ENCODE measurements around the gene WNT5B.
A peak's percentile ranks its signal among the peaks of the same experiment; 100 is the strongest.

WNT5B gene

GRCh38 chr12:1633459-1633858 lies 4.4 kb downstream of the WNT5B start:
- no peak for TF ChIP-seq CTCF (conservative IDR thresholded peaks at IDR 0.05; ENCODE audit: low read length)
- no peak for TF ChIP-seq EZH2phosphoT487 (IDR thresholded peaks at IDR 0.05; ENCODE audit: borderline replicate concordance)
- H3K9ac ChIP-seq (ENCODE audit: low read depth, low read length, poor library complexity, severe bottlenecking): no peak overlapping the region
- no peak overlapping the region for H2AFZ ChIP-seq (ENCODE audit: low read length)
- no peaks in the 10 kb centered on the region for H3K9me3 ChIP-seq (ENCODE audit: insufficient read depth, low read depth, low read length)
- no peaks in the 10 kb centered on the region for H3F3A ChIP-seq (ENCODE audit: low read depth)
- no peaks in the 10 kb centered on the region for H3K36me3 ChIP-seq (ENCODE audit: insufficient read depth, low read length)
- no peaks in the 10 kb centered on the region for H3K79me2 ChIP-seq (ENCODE audit: insufficient read depth, low read length)
- peaks cover 4% of the 10 kb centered on the region for H3K27me3 ChIP-seq (ENCODE audit: insufficient read depth, low read length, poor library complexity, severe bottlenecking)
- H3K9me2 ChIP-seq (replicated peaks; ENCODE audit: low read depth, low read length): no peaks in the 10 kb centered on the region
- peaks cover 15% of the 10 kb centered on the region for H3K4me1 ChIP-seq (ENCODE audit: insufficient read depth, low read length, poor library complexity, severe bottlenecking)
- no peaks in the 10 kb centered on the region for H4K20me1 ChIP-seq (ENCODE audit: insufficient read depth, low read length, poor library complexity, severe bottlenecking)
- no peak overlapping the region for H3K4me2 ChIP-seq (ENCODE audit: low read depth, low read length, poor library complexity, severe bottlenecking)
- H3K4me3 ChIP-seq (ENCODE audit: low read length, poor library complexity, severe bottlenecking): no peak overlapping the region

- no peak overlapping the region for H3K4me2 ChIP-seq (ENCODE audit: low read depth, low read length, poor library complexity, severe bottlenecking)
Measured at GRCh38 chr12:1634149-1634548, 5.1 kb downstream of the WNT5B start.

GRCh38 chr12:1634590-1635191 lies 5.7 kb downstream of the WNT5B start:
- Histone ChIP-seq H3K4me3 (ENCODE audit: low read length, poor library complexity, severe bottlenecking) (no peak overlapping the region), H3K9me3 (ENCODE audit: insufficient read depth, low read depth, low read length) (no peaks in the 10 kb centered on the region), H3K79me2 (ENCODE audit: insufficient read depth, low read length) (no peaks in the 10 kb centered on the region), H4K20me1 (ENCODE audit: insufficient read depth, low read length, poor library complexity, severe bottlenecking) (no peaks in the 10 kb centered on the region), H3K4me2 (ENCODE audit: low read depth, low read length, poor library complexity, severe bottlenecking) (no peak overlapping the region), H3K4me1 (ENCODE audit: insufficient read depth, low read length, poor library complexity, severe bottlenecking) (peaks cover 12% of the 10 kb centered on the region), H3K36me3 (ENCODE audit: insufficient read depth, low read length) (no peaks in the 10 kb centered on the region), H2AFZ (ENCODE audit: low read length) (peak overlapping the region; percentile 17), H3K9me2 (replicated peaks; ENCODE audit: low read depth, low read length) (no peaks in the 10 kb centered on the region), H3K27me3 (ENCODE audit: insufficient read depth, low read length, poor library complexity, severe bottlenecking) (peaks cover 4% of the 10 kb centered on the region), H3F3A (ENCODE audit: low read depth) (no peaks in the 10 kb centered on the region), H3K9ac (ENCODE audit: low read depth, low read length, poor library complexity, severe bottlenecking) (no peak overlapping the region)
- TF ChIP-seq CTCF (conservative IDR thresholded peaks at IDR 0.05; ENCODE audit: low read length): peak; percentile 91
- no peak for TF ChIP-seq EZH2phosphoT487 (IDR thresholded peaks at IDR 0.05; ENCODE audit: borderline replicate concordance)

More at GRCh38 chr12:1634149-1634548, 5.1 kb downstream of the WNT5B start:
- Histone ChIP-seq H2AFZ (ENCODE audit: low read length) (no peak overlapping the region), H3K9me2 (replicated peaks; ENCODE audit: low read depth, low read length) (no peaks in the 10 kb centered on the region), H3K4me1 (ENCODE audit: insufficient read depth, low read length, poor library complexity, severe bottlenecking) (peaks cover 15% of the 10 kb centered on the region), H3F3A (ENCODE audit: low read depth) (no peaks in the 10 kb centered on the region), H3K79me2 (ENCODE audit: insufficient read depth, low read length) (no peaks in the 10 kb centered on the region), H3K9ac (ENCODE audit: low read depth, low read length, poor library complexity, severe bottlenecking) (no peak overlapping the region), H3K27me3 (ENCODE audit: insufficient read depth, low read length, poor library complexity, severe bottlenecking) (peaks cover 4% of the 10 kb centered on the region), H3K36me3 (ENCODE audit: insufficient read depth, low read length) (no peaks in the 10 kb centered on the region), H4K20me1 (ENCODE audit: insufficient read depth, low read length, poor library complexity, severe bottlenecking) (no peaks in the 10 kb centered on the region), H3K4me3 (ENCODE audit: low read length, poor library complexity, severe bottlenecking) (no peak overlapping the region), H3K9me3 (ENCODE audit: insufficient read depth, low read depth, low read length) (no peaks in the 10 kb centered on the region)
- TF ChIP-seq EZH2phosphoT487 (IDR thresholded peaks at IDR 0.05; ENCODE audit: borderline replicate concordance): no peak
- no peak for TF ChIP-seq CTCF (conservative IDR thresholded peaks at IDR 0.05; ENCODE audit: low read length)

Measured in Loucy (cell line).